Activated naive CD4-positive, alpha-beta T cell treated with anti-CD3 and anti-CD28 coated beads, Interleukin-2, amount 50 U/mL, for 24 hours (primary cell): Measurements from ENCODE around the gene TUFT1.
"Not testable (repeated sequence)": the region's sequence is repeated elsewhere in the genome, so short reads cannot be mapped to it uniquely, and the experiment has no call there.

Experiments
- H3K27ac Mint-ChIP-seq: one replicate; pipeline ENCODE4 v1.8.0; 2021; ENCODE audit warnings: mild to moderate bottlenecking, mixed read lengths
- H3K27me3 Mint-ChIP-seq: one replicate; pipeline ENCODE4 v1.8.0; 2021; ENCODE audit warnings: mixed read lengths
- H3K36me3 Mint-ChIP-seq: one replicate; pipeline ENCODE4 v1.8.0; 2021; ENCODE audit warnings: mixed read lengths
- H3K4me1 Mint-ChIP-seq: one replicate; pipeline ENCODE4 v1.8.0; 2021; ENCODE audit warnings: mixed read lengths
- H3K4me3 Mint-ChIP-seq: one replicate; pipeline ENCODE4 v1.8.0; 2021; ENCODE audit warnings: mild to moderate bottlenecking, mixed read lengths
- H3K9me3 Mint-ChIP-seq: one replicate; pipeline ENCODE4 v1.8.0; 2021; ENCODE audit warnings: mixed read lengths

The TUFT1 gene

GRCh38 chr1:151578941-151579340 lies 38.8 kb downstream of the TUFT1 start:
- no peaks in the 10 kb centered on the region for H3K9me3 Mint-ChIP-seq
- H3K27ac Mint-ChIP-seq: no peak overlapping the region
- H3K27me3 Mint-ChIP-seq: no peaks in the 10 kb centered on the region
- peaks cover 2% of the 10 kb centered on the region for H3K36me3 Mint-ChIP-seq
- H3K4me1 Mint-ChIP-seq: no peaks in the 10 kb centered on the region
- H3K4me3 Mint-ChIP-seq: no peak overlapping the region

- Mint-ChIP-seq H3K4me3 (no peak overlapping the region), H3K27ac (no peak overlapping the region), H3K36me3 (peaks cover 2% of the 10 kb centered on the region), H3K27me3 (no peaks in the 10 kb centered on the region), H3K9me3 (no peaks in the 10 kb centered on the region), H3K4me1 (no peaks in the 10 kb centered on the region)
These were observed 39.5 kb downstream of the TUFT1 start for GRCh38 chr1:151579436-151580225.

DNA sequence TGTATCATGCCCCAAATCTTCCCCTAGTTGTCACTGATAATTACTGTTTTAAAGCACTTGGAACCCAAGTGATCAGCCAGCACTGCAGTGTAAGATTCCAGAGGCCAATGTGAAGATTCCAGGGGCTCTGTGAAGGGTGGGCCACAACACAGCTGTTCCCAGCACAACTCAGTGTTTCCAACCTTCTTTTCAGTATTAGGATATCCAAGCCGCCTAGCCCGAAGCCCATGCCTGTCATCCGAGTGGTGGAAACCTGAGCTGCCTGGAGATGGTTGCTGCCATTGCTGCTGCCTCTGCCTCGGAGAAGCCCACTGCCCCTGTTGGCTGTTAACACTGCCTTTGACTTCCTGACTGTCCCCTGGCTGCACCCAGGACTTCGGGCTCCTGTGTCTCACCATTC lies 41.3 kb downstream of the TUFT1 start:
- no peak overlapping the region for H3K4me3 Mint-ChIP-seq
- no peaks in the 10 kb centered on the region for H3K9me3 Mint-ChIP-seq
- no peaks in the 10 kb centered on the region for H3K4me1 Mint-ChIP-seq
- H3K36me3 Mint-ChIP-seq: no peaks in the 10 kb centered on the region
- no peak overlapping the region for H3K27ac Mint-ChIP-seq
- H3K27me3 Mint-ChIP-seq: no peaks in the 10 kb centered on the region

GRCh38 chr1:151581921-151582320 lies 41.8 kb downstream of the TUFT1 start:
- Mint-ChIP-seq H3K9me3 (no peaks in the 10 kb centered on the region), H3K4me1 (no peaks in the 10 kb centered on the region), H3K36me3 (no peaks in the 10 kb centered on the region), H3K27ac (no peak overlapping the region), H3K27me3 (no peaks in the 10 kb centered on the region), H3K4me3 (no peak overlapping the region)

DNA sequence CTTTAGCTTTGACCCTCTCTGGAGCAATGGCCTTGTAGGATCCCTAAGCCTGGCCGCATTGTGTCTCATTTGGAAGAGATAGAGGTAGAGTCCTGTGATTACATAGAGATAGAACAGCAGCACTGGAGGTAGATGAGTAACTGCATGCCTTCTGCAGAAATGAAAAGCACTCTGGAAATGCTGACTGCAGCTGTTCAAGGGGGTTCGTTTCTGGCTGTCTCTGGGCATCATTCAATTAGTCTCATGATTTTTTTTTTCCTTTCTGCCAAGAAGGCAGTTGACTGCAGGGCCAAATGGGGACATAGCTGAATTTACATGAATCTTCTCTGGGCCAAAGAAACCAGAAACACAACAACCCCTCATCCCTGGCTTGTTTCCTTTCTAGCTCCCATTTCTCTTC lies 43.7 kb downstream of the TUFT1 start:
- Mint-ChIP-seq H3K4me3 (no peak overlapping the region), H3K9me3 (no peaks in the 10 kb centered on the region), H3K27me3 (no peaks in the 10 kb centered on the region), H3K36me3 (no peaks in the 10 kb centered on the region), H3K4me1 (no peaks in the 10 kb centered on the region), H3K27ac (no peak overlapping the region)

DNA sequence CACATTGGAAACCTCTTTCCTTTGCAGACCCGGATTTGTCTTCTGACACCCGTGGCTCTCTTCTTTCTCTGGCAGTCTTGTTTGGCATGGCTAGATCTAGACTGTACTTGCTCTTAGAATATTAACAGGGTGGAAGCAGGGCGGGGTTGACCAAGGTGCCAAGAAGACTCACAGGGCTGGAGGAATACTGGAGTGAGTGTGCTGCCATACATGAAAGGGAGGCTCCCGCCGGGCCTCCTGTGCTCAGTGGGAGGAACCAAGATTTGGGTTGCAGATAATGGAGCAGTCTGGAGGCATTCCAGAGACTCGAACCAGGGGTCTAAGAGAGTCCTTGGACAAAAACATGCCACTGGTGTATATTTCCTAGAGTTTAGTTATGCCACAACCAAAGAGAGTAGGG lies 44.2 kb downstream of the TUFT1 start:
- no peaks in the 10 kb centered on the region for H3K4me1 Mint-ChIP-seq
- H3K36me3 Mint-ChIP-seq: no peaks in the 10 kb centered on the region
- no peaks in the 10 kb centered on the region for H3K27me3 Mint-ChIP-seq
- H3K9me3 Mint-ChIP-seq: no peaks in the 10 kb centered on the region
- H3K4me3 Mint-ChIP-seq: no peak overlapping the region
- no peak overlapping the region for H3K27ac Mint-ChIP-seq

GRCh38 chr1:151584780-151585179 lies 44.7 kb downstream of the TUFT1 start:
- H3K9me3 Mint-ChIP-seq: no peaks in the 10 kb centered on the region

GRCh38 chr1:151585622-151586021 lies 45.5 kb downstream of the TUFT1 start:
- Mint-ChIP-seq H3K36me3 (no peaks in the 10 kb centered on the region), H3K4me3 (no peak overlapping the region), H3K4me1 (no peaks in the 10 kb centered on the region), H3K27ac (no peak overlapping the region), H3K9me3 (no peaks in the 10 kb centered on the region), H3K27me3 (no peaks in the 10 kb centered on the region)

More at GRCh38 chr1:151584780-151585179, 44.7 kb downstream of the TUFT1 start:
- H3K4me1 Mint-ChIP-seq: no peaks in the 10 kb centered on the region
- H3K36me3 Mint-ChIP-seq: no peaks in the 10 kb centered on the region
- no peaks in the 10 kb centered on the region for H3K27me3 Mint-ChIP-seq
- no peak overlapping the region for H3K4me3 Mint-ChIP-seq
- H3K27ac Mint-ChIP-seq: no peak overlapping the region

GRCh38 chr1:151590961-151591360 lies 50.9 kb downstream of the TUFT1 start:
- Mint-ChIP-seq H3K27me3 (peaks cover 1% of the 10 kb centered on the region), H3K4me1 (peaks cover 11% of the 10 kb centered on the region), H3K4me3 (no peak overlapping the region), H3K36me3 (no peaks in the 10 kb centered on the region), H3K27ac (no peak overlapping the region), H3K9me3 (no peaks in the 10 kb centered on the region)

DNA sequence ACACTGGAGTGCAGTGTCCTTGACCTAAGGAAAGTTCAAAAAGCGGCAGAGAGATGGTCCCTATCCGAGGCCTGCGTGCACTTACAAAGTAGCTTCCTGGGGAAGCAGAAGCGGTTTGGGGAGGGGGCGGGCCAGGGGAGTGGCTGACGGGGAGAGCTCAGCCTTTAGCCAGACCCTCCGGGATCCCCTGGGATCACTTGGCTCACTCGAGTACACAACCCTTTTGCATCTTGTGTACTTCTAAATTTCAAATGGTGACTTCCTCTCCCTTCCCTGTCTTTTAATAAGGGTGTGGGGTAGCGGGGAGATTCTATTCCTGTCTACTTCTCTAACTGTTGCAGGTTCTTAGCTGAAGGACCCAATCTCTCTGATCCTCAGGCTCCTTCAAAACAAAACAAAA lies 53.6 kb downstream of the TUFT1 start:
- Mint-ChIP-seq H3K9me3 (no peaks in the 10 kb centered on the region), H3K36me3 (no peaks in the 10 kb centered on the region), H3K27me3 (peaks cover 1% of the 10 kb centered on the region), H3K4me3 (peak overlapping the region; percentile 76), H3K27ac (no peak overlapping the region), H3K4me1 (peaks cover 11% of the 10 kb centered on the region)

GRCh38 chr1:151594143-151594625 lies 54.1 kb downstream of the TUFT1 start:
- H3K27ac Mint-ChIP-seq: no peak overlapping the region
- H3K27me3 Mint-ChIP-seq: peaks cover 1% of the 10 kb centered on the region
- no peaks in the 10 kb centered on the region for H3K36me3 Mint-ChIP-seq
- no peaks in the 10 kb centered on the region for H3K9me3 Mint-ChIP-seq
- peaks cover 11% of the 10 kb centered on the region for H3K4me1 Mint-ChIP-seq
- peak overlapping the region; percentile 76 for H3K4me3 Mint-ChIP-seq

DNA sequence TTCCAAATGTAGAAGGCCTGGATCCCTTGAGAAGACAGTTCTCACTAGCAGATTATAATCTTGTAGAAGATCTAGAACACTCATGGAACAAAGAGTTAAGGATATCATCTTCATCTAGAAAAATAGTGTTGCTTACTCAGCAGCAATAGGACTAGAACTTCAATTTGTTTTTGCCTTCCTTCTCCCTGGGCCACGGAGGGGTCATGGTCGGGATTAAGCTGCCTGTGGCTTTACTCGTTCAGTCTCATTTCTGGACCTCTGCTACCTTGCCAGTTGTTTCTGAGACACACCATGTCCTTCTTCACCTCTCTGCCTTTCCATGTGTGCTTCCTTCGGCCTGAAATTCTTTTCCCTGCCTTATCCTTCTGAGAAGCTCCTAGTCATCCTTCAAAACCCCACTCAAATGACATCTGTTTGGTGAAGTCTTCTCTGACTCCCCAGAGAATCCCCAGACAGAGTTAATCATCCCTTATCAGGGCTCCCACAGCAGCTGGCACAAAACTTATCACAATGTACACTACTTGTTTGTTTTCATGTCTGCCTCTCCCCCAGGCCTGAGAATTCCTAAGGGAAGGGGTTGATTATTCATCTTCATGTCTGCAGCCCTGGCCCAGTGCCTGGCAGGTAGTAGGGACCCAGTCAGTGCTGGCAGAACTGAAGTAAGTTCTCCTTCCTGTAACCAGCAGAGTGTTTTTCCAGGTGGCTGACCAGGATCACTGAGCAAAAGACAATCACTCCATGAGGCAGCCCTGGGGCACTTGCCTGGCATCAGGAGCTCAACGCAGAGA lies 56.3 kb downstream of the TUFT1 start:
- Mint-ChIP-seq H3K36me3 (no peaks in the 10 kb centered on the region), H3K4me3 (no peak overlapping the region), H3K27ac (no peak overlapping the region), H3K4me1 (peaks cover 11% of the 10 kb centered on the region), H3K9me3 (no peaks in the 10 kb centered on the region), H3K27me3 (peaks cover 1% of the 10 kb centered on the region)

GRCh38 chr1:151602550-151602949 lies 62.4 kb downstream of the TUFT1 start:
- not testable (repeated sequence) for H3K27me3 Mint-ChIP-seq, H3K27ac Mint-ChIP-seq, H3K4me3 Mint-ChIP-seq, H3K9me3 Mint-ChIP-seq, H3K4me1 Mint-ChIP-seq, H3K36me3 Mint-ChIP-seq

DNA sequence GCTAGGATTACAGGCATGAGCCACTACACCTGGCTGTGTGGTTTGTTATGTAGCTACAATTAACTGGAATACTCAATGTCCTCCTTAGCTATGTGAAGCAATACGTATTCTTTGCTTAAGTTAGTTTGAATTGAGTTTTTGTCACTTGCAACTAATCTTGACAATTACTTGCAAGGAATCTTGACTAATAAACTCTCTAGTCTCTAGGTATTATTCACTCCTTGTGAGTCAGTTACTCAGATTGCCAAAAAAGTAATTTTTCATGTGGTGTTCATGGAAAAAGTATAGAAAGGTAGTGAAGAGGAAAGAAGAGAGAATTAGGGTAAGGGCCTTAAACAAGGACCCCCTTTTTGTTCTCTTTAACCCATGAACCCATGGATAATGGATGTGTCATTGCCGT lies 64.2 kb downstream of the TUFT1 start:
- no peak overlapping the region for H3K4me3 Mint-ChIP-seq
- no peaks in the 10 kb centered on the region for H3K36me3 Mint-ChIP-seq
- H3K27ac Mint-ChIP-seq: no peak overlapping the region
- H3K9me3 Mint-ChIP-seq: no peaks in the 10 kb centered on the region
- H3K27me3 Mint-ChIP-seq: peaks cover 3% of the 10 kb centered on the region
- peaks cover 5% of the 10 kb centered on the region for H3K4me1 Mint-ChIP-seq

DNA sequence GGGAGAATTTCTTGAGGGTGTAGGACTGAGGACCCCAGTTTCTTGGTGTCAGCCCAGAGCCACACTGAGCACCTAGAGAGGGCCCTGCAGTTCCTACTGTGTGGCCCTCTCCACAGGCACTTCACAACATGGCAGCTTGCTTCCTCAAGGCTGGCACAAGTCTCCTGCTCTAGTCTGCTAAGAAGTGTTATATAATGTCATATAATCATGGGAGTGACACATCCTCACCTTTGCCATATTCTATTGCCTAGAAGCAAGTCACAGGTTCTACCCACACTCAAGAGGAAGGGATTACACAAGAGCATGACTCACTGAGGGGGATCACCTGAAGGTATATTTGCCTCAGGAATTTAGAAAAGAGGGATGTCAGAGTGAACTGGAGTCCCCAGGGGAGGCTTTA lies 66.3 kb downstream of the TUFT1 start:
- no peaks in the 10 kb centered on the region for H3K36me3 Mint-ChIP-seq
- no peak overlapping the region for H3K4me3 Mint-ChIP-seq
- H3K27me3 Mint-ChIP-seq: peaks cover 3% of the 10 kb centered on the region
- no peak overlapping the region for H3K27ac Mint-ChIP-seq
- peaks cover 6% of the 10 kb centered on the region for H3K4me1 Mint-ChIP-seq
- H3K9me3 Mint-ChIP-seq: no peaks in the 10 kb centered on the region

GRCh38 chr1:151606857-151607256 lies 66.7 kb downstream of the TUFT1 start:
- Mint-ChIP-seq H3K27ac (no peak overlapping the region), H3K4me3 (no peak overlapping the region), H3K27me3 (peaks cover 3% of the 10 kb centered on the region), H3K9me3 (no peaks in the 10 kb centered on the region), H3K36me3 (no peaks in the 10 kb centered on the region), H3K4me1 (peaks cover 8% of the 10 kb centered on the region)
